Measurements from ENCODE around the gene MLXIP.
"Not testable (repeated sequence)": the region's sequence is repeated elsewhere in the genome, so short reads cannot be mapped to it uniquely, and the experiment has no call there.

MLXIP gene

DNA sequence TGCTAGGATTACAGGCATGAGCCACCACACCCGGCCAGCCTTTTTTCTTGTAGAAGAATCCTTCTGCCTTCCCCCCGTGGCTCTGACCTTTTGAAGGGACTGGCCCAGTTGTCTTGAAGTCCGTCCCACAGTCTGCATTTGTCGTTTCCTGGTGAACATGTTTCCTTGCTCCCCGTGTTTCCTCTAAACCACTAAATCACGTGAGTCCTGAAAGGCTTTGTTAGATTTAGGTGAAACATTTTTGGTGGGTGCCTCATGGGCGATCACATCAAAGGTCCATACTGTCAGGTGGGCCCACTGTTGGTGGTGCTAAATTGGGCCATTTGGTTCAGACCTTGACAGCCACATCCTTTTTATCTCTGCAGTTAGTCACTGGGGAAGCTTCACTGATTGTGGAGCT lies 26.3 kb downstream of the MLXIP start:
- no peak overlapping the region for H3K9ac ChIP-seq (ENCODE audit: low read length)
- no peaks in the 10 kb centered on the region for H3K36me3 ChIP-seq (ENCODE audit: control insufficient read depth, insufficient read depth, low read length)
- peaks cover under 1% of the 10 kb centered on the region for H3K4me1 ChIP-seq (ENCODE audit: control insufficient read depth, low read depth, low read length)
- H2AK5ac ChIP-seq (ENCODE audit: low read length) = no peak overlapping the region
- H3K23ac ChIP-seq (ENCODE audit: low read length) = no peak overlapping the region
- no peak overlapping the region for H4K8ac ChIP-seq (ENCODE audit: low read depth, low read length)
- no peak overlapping the region for H3K4me3 ChIP-seq (ENCODE audit: low read length)
- H3K27ac ChIP-seq (ENCODE audit: low read depth, low read length) = no peak overlapping the region
- peaks cover 2% of the 10 kb centered on the region for H3K79me2 ChIP-seq (ENCODE audit: control insufficient read depth, insufficient read depth, low read length)
- no peak overlapping the region for H2BK15ac ChIP-seq (replicated peaks; ENCODE audit: low read depth)
- no CpG with 5 or more reads among the region's 7 CpGs for WGBS (ENCODE audit: extremely low coverage, insufficient coverage, low lambda C conversion rate)
- H3K27me3 ChIP-seq (ENCODE audit: insufficient read depth, low read length, poor library complexity) = no peaks in the 10 kb centered on the region
- H4K5ac ChIP-seq (ENCODE audit: low read length) = no peak overlapping the region
- H3K4ac ChIP-seq (ENCODE audit: low read depth, low read length) = no peak overlapping the region
- no peak overlapping the region for H2BK5ac ChIP-seq (ENCODE audit: low read length)
- no peak overlapping the region for H2BK120ac ChIP-seq (ENCODE audit: low read depth, low read length)
- H3K56ac ChIP-seq (ENCODE audit: low read length) = no peak overlapping the region
- peak; percentile 75 for DNase-seq
- H3K79me1 ChIP-seq (ENCODE audit: low read length) = peaks cover 2% of the 10 kb centered on the region
- no peak overlapping the region for H3K18ac ChIP-seq (ENCODE audit: low read length)
- H3K4me2 ChIP-seq (ENCODE audit: low read length) = no peak overlapping the region

DNA sequence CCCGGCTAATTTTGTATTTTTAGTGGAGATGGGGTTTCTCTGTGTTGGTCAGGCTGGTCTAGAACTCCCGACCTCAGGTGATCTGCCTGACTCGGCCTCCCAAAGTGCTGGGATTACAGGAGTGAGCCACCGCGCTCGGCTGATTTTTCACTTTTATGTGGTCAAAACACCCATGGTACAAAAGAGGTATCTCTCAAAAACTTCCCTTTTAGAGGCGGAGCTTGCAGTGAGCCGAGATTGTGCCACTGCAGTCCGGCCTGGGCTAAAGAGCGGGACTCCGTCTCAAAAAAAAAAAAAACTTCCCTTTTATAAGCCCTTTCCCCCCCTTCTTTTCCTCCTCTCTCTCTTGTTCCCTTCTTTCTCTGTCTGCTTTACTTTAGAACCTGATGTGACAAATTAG lies 26.9 kb downstream of the MLXIP start:
- not testable (repeated sequence) for H3K23ac ChIP-seq (ENCODE audit: low read length); H4K8ac ChIP-seq (ENCODE audit: low read depth, low read length); H3K4ac ChIP-seq (ENCODE audit: low read depth, low read length); H3K4me2 ChIP-seq (ENCODE audit: low read length); H3K27ac ChIP-seq (ENCODE audit: low read depth, low read length); H2BK120ac ChIP-seq (ENCODE audit: low read depth, low read length); DNase-seq; H2AK5ac ChIP-seq (ENCODE audit: low read length); H4K5ac ChIP-seq (ENCODE audit: low read length); H3K27me3 ChIP-seq (ENCODE audit: insufficient read depth, low read length, poor library complexity); H3K4me1 ChIP-seq (ENCODE audit: control insufficient read depth, low read depth, low read length); H3K79me2 ChIP-seq (ENCODE audit: control insufficient read depth, insufficient read depth, low read length); H3K4me3 ChIP-seq (ENCODE audit: low read length); H3K9ac ChIP-seq (ENCODE audit: low read length); H3K56ac ChIP-seq (ENCODE audit: low read length); H2BK5ac ChIP-seq (ENCODE audit: low read length); H2BK15ac ChIP-seq (replicated peaks; ENCODE audit: low read depth); H3K36me3 ChIP-seq (ENCODE audit: control insufficient read depth, insufficient read depth, low read length); H3K18ac ChIP-seq (ENCODE audit: low read length); H3K79me1 ChIP-seq (ENCODE audit: low read length)
- no CpG with 5 or more reads among the region's 11 CpGs for WGBS (ENCODE audit: extremely low coverage, insufficient coverage, low lambda C conversion rate)

DNA sequence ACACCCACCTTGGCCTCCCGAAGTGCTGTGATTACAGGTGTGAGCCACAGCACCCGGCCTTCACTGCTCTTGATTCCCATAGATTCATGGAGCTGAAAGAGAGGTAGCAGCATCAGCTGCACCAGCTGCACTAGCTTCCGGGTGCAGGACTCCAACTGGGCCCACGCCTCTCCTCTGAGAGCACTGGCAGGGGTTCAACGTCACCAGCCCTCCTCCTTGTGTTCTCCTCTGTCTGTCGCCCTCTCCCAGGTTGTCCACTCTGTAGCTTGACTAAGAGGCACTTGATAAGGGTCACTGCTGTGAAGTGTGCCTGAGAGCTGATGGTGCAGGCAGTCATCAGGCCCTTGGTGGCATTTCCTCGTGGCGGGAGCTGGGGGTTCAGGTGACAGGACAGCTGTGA lies 28.3 kb downstream of the MLXIP start:
- no peak overlapping the region for H4K8ac ChIP-seq (ENCODE audit: low read depth, low read length)
- peaks cover 2% of the 10 kb centered on the region for H3K79me1 ChIP-seq (ENCODE audit: low read length)
- H3K36me3 ChIP-seq (ENCODE audit: control insufficient read depth, insufficient read depth, low read length) = no peaks in the 10 kb centered on the region
- H4K5ac ChIP-seq (ENCODE audit: low read length) = no peak overlapping the region
- H3K79me2 ChIP-seq (ENCODE audit: control insufficient read depth, insufficient read depth, low read length) = peaks cover 2% of the 10 kb centered on the region
- no peak overlapping the region for H3K4me2 ChIP-seq (ENCODE audit: low read length)
- H3K27me3 ChIP-seq (ENCODE audit: insufficient read depth, low read length, poor library complexity) = no peaks in the 10 kb centered on the region
- H2BK120ac ChIP-seq (ENCODE audit: low read depth, low read length) = no peak overlapping the region
- H2BK15ac ChIP-seq (replicated peaks; ENCODE audit: low read depth) = no peak overlapping the region
- H3K18ac ChIP-seq (ENCODE audit: low read length) = no peak overlapping the region
- H3K56ac ChIP-seq (ENCODE audit: low read length) = no peak overlapping the region
- H2AK5ac ChIP-seq (ENCODE audit: low read length) = no peak overlapping the region
- WGBS (ENCODE audit: extremely low coverage, insufficient coverage, low lambda C conversion rate) = no CpG with 5 or more reads among the region's 8 CpGs
- no peak overlapping the region for H3K4me3 ChIP-seq (ENCODE audit: low read length)
- H3K23ac ChIP-seq (ENCODE audit: low read length) = no peak overlapping the region
- no peak overlapping the region for H3K4ac ChIP-seq (ENCODE audit: low read depth, low read length)
- no peak overlapping the region for H3K27ac ChIP-seq (ENCODE audit: low read depth, low read length)
- DNase-seq = no peak
- no peak overlapping the region for H3K9ac ChIP-seq (ENCODE audit: low read length)
- H3K4me1 ChIP-seq (ENCODE audit: control insufficient read depth, low read depth, low read length) = no peaks in the 10 kb centered on the region
- H2BK5ac ChIP-seq (ENCODE audit: low read length) = no peak overlapping the region

DNA sequence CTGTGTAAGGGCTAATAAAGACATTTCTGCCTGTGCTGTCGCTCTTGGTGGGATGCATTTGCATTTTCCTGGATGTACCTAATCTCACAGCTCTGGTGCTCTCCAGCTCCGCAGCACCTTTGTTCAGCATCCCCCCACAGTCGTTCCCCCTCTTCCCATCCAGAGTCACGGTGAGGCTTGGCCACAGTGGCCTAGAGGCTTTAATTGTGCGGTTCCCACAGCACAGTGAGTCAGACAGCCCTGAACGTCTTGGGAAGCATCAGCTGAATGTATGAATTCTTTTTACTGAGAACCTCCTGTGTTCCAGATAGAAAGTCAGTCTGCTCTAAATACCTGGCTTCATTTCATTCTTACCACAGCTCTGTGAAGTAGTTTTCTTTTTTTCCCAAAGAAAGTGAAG lies 28.7 kb downstream of the MLXIP start:
- H2BK120ac ChIP-seq (ENCODE audit: low read depth, low read length) = no peak overlapping the region
- H3K4me1 ChIP-seq (ENCODE audit: control insufficient read depth, low read depth, low read length) = no peaks in the 10 kb centered on the region
- H3K18ac ChIP-seq (ENCODE audit: low read length) = no peak overlapping the region
- H3K36me3 ChIP-seq (ENCODE audit: control insufficient read depth, insufficient read depth, low read length) = no peaks in the 10 kb centered on the region
- no peaks in the 10 kb centered on the region for H3K27me3 ChIP-seq (ENCODE audit: insufficient read depth, low read length, poor library complexity)
- H3K9ac ChIP-seq (ENCODE audit: low read length) = no peak overlapping the region
- no peak overlapping the region for H3K4ac ChIP-seq (ENCODE audit: low read depth, low read length)
- H3K79me1 ChIP-seq (ENCODE audit: low read length) = peaks cover 4% of the 10 kb centered on the region
- H3K27ac ChIP-seq (ENCODE audit: low read depth, low read length) = no peak overlapping the region
- no peak overlapping the region for H3K4me2 ChIP-seq (ENCODE audit: low read length)
- WGBS (ENCODE audit: extremely low coverage, insufficient coverage, low lambda C conversion rate) = no CpG with 5 or more reads among the region's 6 CpGs
- no peak overlapping the region for H2AK5ac ChIP-seq (ENCODE audit: low read length)
- peaks cover 4% of the 10 kb centered on the region for H3K79me2 ChIP-seq (ENCODE audit: control insufficient read depth, insufficient read depth, low read length)
- H3K56ac ChIP-seq (ENCODE audit: low read length) = no peak overlapping the region
- no peak overlapping the region for H4K5ac ChIP-seq (ENCODE audit: low read length)
- no peak overlapping the region for H3K23ac ChIP-seq (ENCODE audit: low read length)
- no peak overlapping the region for H2BK15ac ChIP-seq (replicated peaks; ENCODE audit: low read depth)
- H4K8ac ChIP-seq (ENCODE audit: low read depth, low read length) = no peak overlapping the region
- no peak overlapping the region for H2BK5ac ChIP-seq (ENCODE audit: low read length)
- H3K4me3 ChIP-seq (ENCODE audit: low read length) = no peak overlapping the region
- no peak for DNase-seq

DNA sequence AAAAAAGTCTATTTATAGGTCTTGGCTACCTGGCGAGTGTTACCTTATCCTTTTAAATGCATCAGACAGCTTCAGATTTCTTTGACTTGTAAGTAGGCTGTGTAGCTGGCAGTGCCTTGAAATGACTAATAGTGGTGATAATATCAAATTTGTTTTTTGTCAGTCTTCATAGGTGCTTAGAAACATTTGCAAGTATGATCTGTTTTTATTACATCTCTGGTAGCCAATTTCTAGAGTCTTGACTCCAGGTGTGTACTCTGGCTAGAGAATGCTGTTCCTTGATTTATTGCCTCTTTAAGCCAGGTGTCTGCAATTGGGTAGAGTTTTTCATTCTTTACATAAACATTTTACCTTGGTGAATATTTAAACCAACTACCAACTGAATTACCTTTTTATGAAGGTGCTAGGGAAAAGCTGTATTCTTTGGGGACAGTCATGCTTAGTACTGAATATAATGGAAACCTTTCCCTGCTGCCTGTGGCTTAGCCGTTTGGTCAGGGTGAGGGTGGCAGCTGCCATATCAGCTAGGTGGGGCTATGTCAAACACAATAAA lies 32.6 kb downstream of the MLXIP start:
- WGBS (ENCODE audit: extremely low coverage, insufficient coverage, low lambda C conversion rate) = no CpG with 5 or more reads among the region's 2 CpGs
- Histone ChIP-seq H3K9ac (ENCODE audit: low read length) (no peak overlapping the region), H3K27ac (ENCODE audit: low read depth, low read length) (no peak overlapping the region)

More for the DNA sequence above, 32.6 kb downstream of the MLXIP start:
- no peak overlapping the region for H3K4me2 ChIP-seq (ENCODE audit: low read length)
- H2BK120ac ChIP-seq (ENCODE audit: low read depth, low read length) = no peak overlapping the region
- peaks cover 4% of the 10 kb centered on the region for H3K79me1 ChIP-seq (ENCODE audit: low read length)
- no peak overlapping the region for H4K5ac ChIP-seq (ENCODE audit: low read length)
- no peak overlapping the region for H3K23ac ChIP-seq (ENCODE audit: low read length)
- H2BK5ac ChIP-seq (ENCODE audit: low read length) = no peak overlapping the region
- no peak overlapping the region for H3K56ac ChIP-seq (ENCODE audit: low read length)
- H4K8ac ChIP-seq (ENCODE audit: low read depth, low read length) = no peak overlapping the region
- peaks cover 4% of the 10 kb centered on the region for H3K79me2 ChIP-seq (ENCODE audit: control insufficient read depth, insufficient read depth, low read length)
- H2BK15ac ChIP-seq (replicated peaks; ENCODE audit: low read depth) = no peak overlapping the region
- H3K4ac ChIP-seq (ENCODE audit: low read depth, low read length) = no peak overlapping the region
- H3K4me3 ChIP-seq (ENCODE audit: low read length) = no peak overlapping the region
- no peak overlapping the region for H2AK5ac ChIP-seq (ENCODE audit: low read length)
- H3K18ac ChIP-seq (ENCODE audit: low read length) = no peak overlapping the region
- H3K4me1 ChIP-seq (ENCODE audit: control insufficient read depth, low read depth, low read length) = no peaks in the 10 kb centered on the region
- H3K36me3 ChIP-seq (ENCODE audit: control insufficient read depth, insufficient read depth, low read length) = no peaks in the 10 kb centered on the region
- DNase-seq = no peak
- no peaks in the 10 kb centered on the region for H3K27me3 ChIP-seq (ENCODE audit: insufficient read depth, low read length, poor library complexity)

All from mesendoderm (in vitro differentiated cells).